Measurements from ENCODE around the gene ZEB1. TPM values are rescaled to one million over a fixed set of nuclear protein-coding genes. Genes with fewer than 3 reads are reported as not detected.

The ZEB1 gene
- 25.4 and 35.3 TPM in 2 replicates for total RNA-seq

DNA sequence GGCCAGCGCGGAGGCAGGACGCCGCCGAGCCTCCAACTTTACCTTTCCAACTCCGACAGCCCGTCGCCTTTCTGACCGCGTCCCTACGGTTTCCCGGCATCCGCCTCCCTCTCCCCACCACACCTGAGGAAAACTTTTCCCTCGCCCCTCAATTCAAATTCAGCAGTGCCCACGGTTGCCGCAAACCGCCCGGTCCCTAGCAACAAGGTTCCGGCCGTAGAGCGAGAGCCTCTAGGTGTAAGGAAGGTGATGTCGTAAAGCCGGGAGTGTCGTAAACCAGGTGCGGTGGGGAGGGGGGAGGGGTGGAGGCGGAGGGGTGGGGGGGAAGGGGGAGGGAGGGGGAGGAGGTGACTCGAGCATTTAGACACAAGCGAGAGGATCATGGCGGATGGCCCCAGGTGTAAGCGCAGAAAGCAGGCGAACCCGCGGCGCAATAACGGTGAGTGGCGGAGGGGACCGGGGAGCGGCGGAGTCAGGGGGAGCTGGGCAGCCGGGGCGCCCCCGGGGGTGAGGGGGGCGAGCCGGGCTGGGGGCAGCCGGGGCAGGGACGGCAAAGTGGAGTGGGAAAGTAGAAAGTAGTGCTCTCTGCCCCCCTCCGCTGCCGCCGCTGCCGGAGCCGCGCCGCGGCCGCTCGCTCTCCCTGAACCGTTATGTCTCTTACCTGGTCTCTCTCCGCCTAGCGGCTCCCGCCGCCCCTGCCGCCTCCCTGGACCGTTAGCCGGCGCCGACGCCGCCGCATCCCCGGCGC, at the start of gene ZEB1:
Gene ZEB1 (plus strand): TSS at position 363 of the 748 bp plus-strand sequence. CDS start 19 bp downstream, at position 382.

Data from cardiac ventricle fibroblast (primary cell).